Panc1 (cell line): ENCODE measurements around the gene CALB2. TPM values are rescaled to one million over a fixed set of nuclear protein-coding genes. Genes with fewer than 3 reads are reported as not detected.

Experiments used
- ATAC-seq: fragments of 200-7000 bp; cut with Tn5 transposase; 2 replicates; pipeline ENCODE4 v1.9.1; 2020; ENCODE audit warnings: mild to moderate bottlenecking, moderate library complexity
- BruUV-seq: library from RNA; stranded (reverse); fragments of 400-500 nt; replicated peaks from 2 replicates; lab custom pipeline; 2021; lab: Mats Ljungman, UMichigan
- CTCF ChIA-PET: fragments of 300-600 bp; sonication (Branson Sonifier 250); formaldehyde crosslinking; loops from one replicate; lab custom pipeline; 2022; ENCODE audit warnings: antibody characterized with exemption; lab: Charles Lee
- POLR2A ChIA-PET: fragments of 300-600 bp; sonication (Branson Sonifier 250); formaldehyde crosslinking; loops from one replicate; lab custom pipeline; 2022; ENCODE audit warnings: antibody characterized with exemption; lab: Charles Lee
- DNase-seq: peaks from one replicate; pipeline ENCODE4 v3.0.0-alpha.2; 2010; ENCODE audit warnings: low read depth, low spot score
- H3K27ac ChIP-seq: 2 replicates; pipeline ENCODE4 v1.5.1; 2011; ENCODE audit warnings: mild to moderate bottlenecking, low read length, inconsistent platforms
- H3K27me3 ChIP-seq: fragments of 200-500 bp; sonication (Bioruptor generic); 2 replicates; pipeline ENCODE4 v1.6.0; 2014; ENCODE audit warnings: low read length, inconsistent platforms; ENCODE audit not compliant: control insufficient read depth, insufficient read depth
- H3K36me3 ChIP-seq: fragments of 200-500 bp; sonication (Bioruptor generic); 2 replicates; pipeline ENCODE4 v1.5.1; 2014; ENCODE audit warnings: inconsistent platforms, mild to moderate bottlenecking, low read length, moderate library complexity; ENCODE audit not compliant: control insufficient read depth, insufficient read depth
- H3K4me1 ChIP-seq: 2 replicates; pipeline ENCODE4 v1.5.1; 2011; ENCODE audit warnings: inconsistent platforms, mild to moderate bottlenecking, low read length, moderate library complexity; ENCODE audit not compliant: control insufficient read depth, insufficient read depth
- H3K4me3 ChIP-seq, 2 experiments: 2 replicates each; pipeline ENCODE4 v1.5.1; 2011 to 2012; ENCODE audit warnings: low read depth in 2 of 2, low read length in 2 of 2, mild to moderate bottlenecking in 2 of 2, inconsistent platforms in 1 of 2, moderate library complexity in 1 of 2
- H3K9me3 ChIP-seq: fragments of 200-500 bp; sonication (Bioruptor generic); 2 replicates; pipeline ENCODE4 v1.5.1; 2014; ENCODE audit warnings: low read depth, mild to moderate bottlenecking, inconsistent platforms, low read length, moderate library complexity; ENCODE audit not compliant: control insufficient read depth, insufficient read depth
- POLR2AphosphoS5 ChIP-seq: IDR thresholded peaks from 2 replicates; pipeline ENCODE4 v1.6.1; 2012; ENCODE audit warnings: mild to moderate bottlenecking, low read depth, low read length, moderate library complexity
- SIN3A ChIP-seq: IDR thresholded peaks from 2 replicates; pipeline ENCODE4 v1.6.1; 2012; ENCODE audit warnings: low read depth, mild to moderate bottlenecking, low read length, moderate library complexity, borderline replicate concordance; ENCODE audit not compliant: insufficient read depth
- TCF7L2 ChIP-seq: IDR thresholded peaks from 2 replicates; pipeline ENCODE4 v1.6.1; 2011; ENCODE audit warnings: mild to moderate bottlenecking, low read depth, low read length, inconsistent platforms
- in situ Hi-C: cut with HindIII; loops from 2 replicates; pipeline ENCODE4 v1.10.0; 2016; ENCODE audit warnings: low sequenced_read_pairs, low pct_unique_long_range_greater_than_20kb
- intact Hi-C: fragments of 100-400 bp; cut with micrococcal nuclease; formaldehyde crosslinking; loops from one replicate; pipeline ENCODE4 v1.10.0; 2022; ENCODE audit not compliant: unreplicated experiment
- total RNA-seq: library from RNA; stranded (reverse); gene quantifications from one replicate; pipeline ENCODE4 v1.2.1, GENCODE V29; 2021; ENCODE audit not compliant: unreplicated experiment
- TF ChIP-seq, protein P1 (sequence below): fragments of 450-650 bp; IDR thresholded peaks from 2 replicates; pipeline ENCODE4 v1.5.1; 2017; ENCODE audit warnings: mild to moderate bottlenecking
- TF ChIP-seq, protein P2 (sequence below), 2 experiments: IDR thresholded peaks; 2 replicates each; pipeline ENCODE4 v1.6.1; 2011 to 2012; ENCODE audit warnings: low read depth in 2 of 2, control low read depth in 1 of 2, low read length in 1 of 2, mild to moderate bottlenecking in 1 of 2, moderate library complexity in 1 of 2; ENCODE audit not compliant: insufficient read depth in 1 of 2

Gene CALB2
- total RNA-seq, 1 experiment from 2014 or later: 0.59 TPM

DNA sequence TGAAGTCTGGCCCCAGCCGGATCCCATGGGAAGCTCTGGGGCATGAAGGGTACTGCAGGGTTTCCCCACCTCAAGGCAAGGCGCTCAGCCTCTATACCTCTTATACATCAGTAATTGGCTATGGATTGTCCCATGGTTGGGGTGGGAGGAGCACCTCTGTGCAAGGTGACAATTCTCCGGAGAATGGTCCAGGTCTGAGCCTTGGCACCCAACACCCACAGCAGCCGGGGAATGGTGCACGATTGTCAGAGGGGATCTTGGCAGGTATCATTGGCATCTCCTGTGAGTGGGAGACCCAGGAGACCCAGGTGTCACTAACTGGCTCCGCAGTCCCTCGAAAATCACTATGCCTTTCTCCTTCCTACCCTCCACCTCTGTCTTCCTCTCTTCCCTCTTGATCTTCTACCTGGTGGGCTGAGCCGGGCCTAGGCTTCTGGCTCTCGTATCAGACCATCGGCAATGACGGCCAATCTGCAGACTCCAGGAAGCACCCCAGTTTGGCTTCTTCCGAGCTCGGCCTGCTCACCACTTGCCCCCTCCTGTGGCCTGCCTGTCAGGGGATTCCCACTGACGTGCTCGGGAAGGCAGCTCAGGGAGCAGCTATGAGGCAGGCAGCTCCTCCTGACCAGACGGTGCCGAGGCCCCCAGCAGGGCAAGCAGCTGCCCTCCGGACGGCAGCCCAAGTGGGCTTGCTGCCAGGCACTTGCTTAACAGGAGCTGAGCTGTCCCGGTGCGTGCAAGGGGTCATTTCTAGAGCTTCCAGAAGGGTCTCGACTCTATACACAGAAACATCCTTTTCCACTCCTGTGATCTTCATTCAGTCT, 10.0 kb upstream of the CALB2 start:
- in situ Hi-C loops (no loop called here), intact Hi-C loops (no loop called here)
- Histone ChIP-seq H3K9me3 (no peaks in the 10 kb centered on the region), H3K27me3 (no peaks in the 10 kb centered on the region), H3K36me3 (no peaks in the 10 kb centered on the region), H3K4me3 (no peak overlapping the region), H3K27ac (no peak overlapping the region), H3K4me1 (no peaks in the 10 kb centered on the region)
- TF ChIP-seq, protein P1, sequence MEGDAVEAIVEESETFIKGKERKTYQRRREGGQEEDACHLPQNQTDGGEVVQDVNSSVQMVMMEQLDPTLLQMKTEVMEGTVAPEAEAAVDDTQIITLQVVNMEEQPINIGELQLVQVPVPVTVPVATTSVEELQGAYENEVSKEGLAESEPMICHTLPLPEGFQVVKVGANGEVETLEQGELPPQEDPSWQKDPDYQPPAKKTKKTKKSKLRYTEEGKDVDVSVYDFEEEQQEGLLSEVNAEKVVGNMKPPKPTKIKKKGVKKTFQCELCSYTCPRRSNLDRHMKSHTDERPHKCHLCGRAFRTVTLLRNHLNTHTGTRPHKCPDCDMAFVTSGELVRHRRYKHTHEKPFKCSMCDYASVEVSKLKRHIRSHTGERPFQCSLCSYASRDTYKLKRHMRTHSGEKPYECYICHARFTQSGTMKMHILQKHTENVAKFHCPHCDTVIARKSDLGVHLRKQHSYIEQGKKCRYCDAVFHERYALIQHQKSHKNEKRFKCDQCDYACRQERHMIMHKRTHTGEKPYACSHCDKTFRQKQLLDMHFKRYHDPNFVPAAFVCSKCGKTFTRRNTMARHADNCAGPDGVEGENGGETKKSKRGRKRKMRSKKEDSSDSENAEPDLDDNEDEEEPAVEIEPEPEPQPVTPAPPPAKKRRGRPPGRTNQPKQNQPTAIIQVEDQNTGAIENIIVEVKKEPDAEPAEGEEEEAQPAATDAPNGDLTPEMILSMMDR: no peak
- TF ChIP-seq TCF7L2 (no peak), POLR2AphosphoS5 (no peak), SIN3A (no peak)
- TF ChIP-seq, protein P2, sequence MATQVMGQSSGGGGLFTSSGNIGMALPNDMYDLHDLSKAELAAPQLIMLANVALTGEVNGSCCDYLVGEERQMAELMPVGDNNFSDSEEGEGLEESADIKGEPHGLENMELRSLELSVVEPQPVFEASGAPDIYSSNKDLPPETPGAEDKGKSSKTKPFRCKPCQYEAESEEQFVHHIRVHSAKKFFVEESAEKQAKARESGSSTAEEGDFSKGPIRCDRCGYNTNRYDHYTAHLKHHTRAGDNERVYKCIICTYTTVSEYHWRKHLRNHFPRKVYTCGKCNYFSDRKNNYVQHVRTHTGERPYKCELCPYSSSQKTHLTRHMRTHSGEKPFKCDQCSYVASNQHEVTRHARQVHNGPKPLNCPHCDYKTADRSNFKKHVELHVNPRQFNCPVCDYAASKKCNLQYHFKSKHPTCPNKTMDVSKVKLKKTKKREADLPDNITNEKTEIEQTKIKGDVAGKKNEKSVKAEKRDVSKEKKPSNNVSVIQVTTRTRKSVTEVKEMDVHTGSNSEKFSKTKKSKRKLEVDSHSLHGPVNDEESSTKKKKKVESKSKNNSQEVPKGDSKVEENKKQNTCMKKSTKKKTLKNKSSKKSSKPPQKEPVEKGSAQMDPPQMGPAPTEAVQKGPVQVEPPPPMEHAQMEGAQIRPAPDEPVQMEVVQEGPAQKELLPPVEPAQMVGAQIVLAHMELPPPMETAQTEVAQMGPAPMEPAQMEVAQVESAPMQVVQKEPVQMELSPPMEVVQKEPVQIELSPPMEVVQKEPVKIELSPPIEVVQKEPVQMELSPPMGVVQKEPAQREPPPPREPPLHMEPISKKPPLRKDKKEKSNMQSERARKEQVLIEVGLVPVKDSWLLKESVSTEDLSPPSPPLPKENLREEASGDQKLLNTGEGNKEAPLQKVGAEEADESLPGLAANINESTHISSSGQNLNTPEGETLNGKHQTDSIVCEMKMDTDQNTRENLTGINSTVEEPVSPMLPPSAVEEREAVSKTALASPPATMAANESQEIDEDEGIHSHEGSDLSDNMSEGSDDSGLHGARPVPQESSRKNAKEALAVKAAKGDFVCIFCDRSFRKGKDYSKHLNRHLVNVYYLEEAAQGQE (IDR thresholded peaks at IDR 0.05; ENCODE audit: insufficient read depth in 1 of 2, low read depth in 2 of 2, low read length in 1 of 2): no peak
- ChIA-PET CTCF (no interaction called here), POLR2A (no interaction called here)
- no peak for ATAC-seq
- BruUV-seq: no TSS peak
- no peak for DNase-seq

- in situ Hi-C loops: no loop called here
- Histone ChIP-seq H3K27ac (no peak overlapping the region), H3K9me3 (no peaks in the 10 kb centered on the region), H3K4me3 (no peak overlapping the region), H3K4me1 (no peaks in the 10 kb centered on the region), H3K27me3 (no peaks in the 10 kb centered on the region), H3K36me3 (no peaks in the 10 kb centered on the region)
- ChIA-PET CTCF (no interaction called here), POLR2A (no interaction called here)
- no TSS peak for BruUV-seq
- DNase-seq: no peak
- ATAC-seq: no peak
- TF ChIP-seq, protein P1: no peak
- TF ChIP-seq SIN3A (no peak), TCF7L2 (no peak), POLR2AphosphoS5 (no peak)
- TF ChIP-seq, protein P2 (IDR thresholded peaks at IDR 0.05; ENCODE audit: insufficient read depth in 1 of 2, low read depth in 2 of 2, low read length in 1 of 2): no peak
- intact Hi-C loops: loop anchor here (10.0 kb wide), 1 partner anchor 136 kb away; no protein-coding TSS in a partner anchor
Measured at GRCh38 chr16:71350821-71351557, 7.5 kb upstream of the CALB2 start.
